Astrocyte of the cerebellum (primary cell): ENCODE measurements around the gene AMH.

ENCODE experiments used
- DNase-seq: peaks from one replicate; pipeline ENCODE4 v3.0.0-alpha.2; 2011; ENCODE audit warnings: low read depth
- H3K4me3 ChIP-seq: 2 replicates; pipeline ENCODE4 v1.5.1; 2011; ENCODE audit warnings: mild to moderate bottlenecking, low read depth, low read length, moderate library complexity
- in situ Hi-C: cut with HindIII; loops from 2 replicates; pipeline ENCODE4 v1.10.0; 2017; ENCODE audit warnings: low sequenced_read_pairs
- TF ChIP-seq, protein P1 (sequence below): IDR thresholded peaks from 2 replicates; pipeline ENCODE4 v1.5.1; 2012; ENCODE audit warnings: low read length, low read depth, moderate library complexity, mild to moderate bottlenecking; ENCODE audit errors: missing control alignments

AMH gene

DNA sequence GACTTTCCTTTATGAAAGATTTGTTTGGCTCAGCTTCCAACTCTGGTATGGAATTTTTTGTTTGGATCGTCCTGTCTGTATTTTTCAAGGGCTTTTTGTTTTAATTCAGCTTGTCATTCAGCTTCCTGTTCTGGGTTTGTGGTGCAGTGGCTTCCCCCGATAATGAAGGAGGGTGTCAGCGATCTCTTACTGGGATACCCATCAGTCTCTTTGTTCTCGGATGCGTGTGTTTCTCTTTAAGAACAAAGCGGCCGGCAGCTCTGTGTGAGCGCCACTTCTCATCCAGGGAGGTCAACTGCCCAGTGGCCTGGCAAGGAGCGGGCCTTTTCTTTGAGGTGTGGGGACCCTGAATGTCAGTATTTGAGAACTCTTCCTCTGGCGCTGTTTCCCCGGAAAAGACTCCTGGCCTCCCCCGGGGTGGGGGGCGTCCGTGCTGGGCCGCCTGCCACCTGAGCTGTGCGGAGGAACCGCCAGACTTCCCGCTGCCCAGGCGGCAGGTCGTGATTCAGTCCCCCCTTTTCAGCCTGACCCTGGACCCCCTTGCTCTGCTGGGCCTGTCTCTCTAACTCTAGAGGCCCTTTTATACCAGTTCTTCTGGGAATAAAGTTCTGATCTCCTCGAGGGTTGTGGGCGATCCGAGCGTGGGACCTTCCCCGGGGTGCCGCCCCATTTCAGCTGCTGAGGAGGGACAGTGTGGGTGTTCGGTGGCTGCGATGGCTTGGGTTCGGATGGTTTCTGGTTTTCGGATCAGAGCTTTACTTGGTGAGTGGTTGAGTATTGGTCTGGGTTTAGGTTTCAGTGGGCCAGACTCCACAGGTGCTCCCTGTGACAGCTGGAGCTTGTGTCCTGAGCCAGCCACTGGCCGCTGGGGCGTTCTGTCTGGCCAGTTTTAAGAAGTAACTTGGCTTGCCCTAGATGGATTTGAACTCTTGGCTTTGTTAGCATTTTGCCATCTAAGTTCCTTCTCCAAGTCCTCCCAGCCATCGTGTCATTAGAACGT, 9.1 kb upstream of the AMH start:
- peak; percentile 34 for DNase-seq
- in situ Hi-C loops, result loop anchor here (5.0 kb wide), 2 partner anchors 53 to 87 kb away; partner anchors contain the start of genes LSM7 and SPPL2B
- TF ChIP-seq, protein P1, sequence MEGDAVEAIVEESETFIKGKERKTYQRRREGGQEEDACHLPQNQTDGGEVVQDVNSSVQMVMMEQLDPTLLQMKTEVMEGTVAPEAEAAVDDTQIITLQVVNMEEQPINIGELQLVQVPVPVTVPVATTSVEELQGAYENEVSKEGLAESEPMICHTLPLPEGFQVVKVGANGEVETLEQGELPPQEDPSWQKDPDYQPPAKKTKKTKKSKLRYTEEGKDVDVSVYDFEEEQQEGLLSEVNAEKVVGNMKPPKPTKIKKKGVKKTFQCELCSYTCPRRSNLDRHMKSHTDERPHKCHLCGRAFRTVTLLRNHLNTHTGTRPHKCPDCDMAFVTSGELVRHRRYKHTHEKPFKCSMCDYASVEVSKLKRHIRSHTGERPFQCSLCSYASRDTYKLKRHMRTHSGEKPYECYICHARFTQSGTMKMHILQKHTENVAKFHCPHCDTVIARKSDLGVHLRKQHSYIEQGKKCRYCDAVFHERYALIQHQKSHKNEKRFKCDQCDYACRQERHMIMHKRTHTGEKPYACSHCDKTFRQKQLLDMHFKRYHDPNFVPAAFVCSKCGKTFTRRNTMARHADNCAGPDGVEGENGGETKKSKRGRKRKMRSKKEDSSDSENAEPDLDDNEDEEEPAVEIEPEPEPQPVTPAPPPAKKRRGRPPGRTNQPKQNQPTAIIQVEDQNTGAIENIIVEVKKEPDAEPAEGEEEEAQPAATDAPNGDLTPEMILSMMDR, result no peak
- H3K4me3 ChIP-seq, result peak overlapping the region; percentile 51

DNA sequence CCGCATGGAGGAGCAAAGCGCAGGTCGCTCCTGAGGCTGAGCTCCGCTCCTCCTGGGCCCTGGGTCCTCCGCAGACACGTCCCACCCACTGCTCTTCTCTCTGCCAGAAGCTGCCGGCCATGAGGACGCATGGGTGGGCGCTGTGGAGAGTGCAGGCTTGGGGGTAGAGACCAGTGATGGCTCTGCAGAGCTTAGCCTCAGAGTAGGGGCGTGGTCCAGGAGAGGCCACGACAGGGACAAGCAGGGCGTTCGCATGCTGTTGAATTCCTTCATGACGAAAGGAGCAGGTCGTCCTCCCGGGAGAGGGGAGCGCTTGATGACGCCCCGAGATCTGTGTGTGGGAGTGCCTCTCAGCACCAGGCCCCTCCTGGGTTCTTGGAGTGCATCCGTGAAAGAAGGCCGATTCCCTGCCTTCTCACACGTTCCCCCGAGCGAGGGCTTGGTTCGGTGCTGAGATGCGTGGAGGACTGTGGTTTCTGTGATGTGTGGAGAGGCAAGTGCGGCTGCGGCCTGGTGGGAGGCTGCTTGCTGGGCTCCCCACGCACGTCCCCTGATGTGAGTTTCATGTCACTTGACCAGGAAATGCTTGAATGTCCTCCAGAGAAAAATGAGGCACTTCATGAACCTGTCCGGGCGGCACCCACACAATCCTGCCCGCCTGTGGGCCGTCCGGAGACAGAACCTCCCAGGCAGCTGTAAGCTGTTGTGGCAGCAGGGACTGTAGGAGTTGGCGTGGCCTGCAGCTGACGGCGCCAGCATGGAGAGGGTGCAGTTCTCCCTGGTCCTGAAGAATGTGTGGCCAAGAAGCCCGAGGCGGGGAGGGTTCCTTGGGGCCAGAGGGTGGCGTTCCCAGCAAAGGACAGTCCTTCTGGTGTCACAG, 8.0 kb upstream of the AMH start:
- TF ChIP-seq, protein P1, result no peak
- in situ Hi-C loops, result no loop called here
- no peak overlapping the region for H3K4me3 ChIP-seq
- no peak for DNase-seq

DNA sequence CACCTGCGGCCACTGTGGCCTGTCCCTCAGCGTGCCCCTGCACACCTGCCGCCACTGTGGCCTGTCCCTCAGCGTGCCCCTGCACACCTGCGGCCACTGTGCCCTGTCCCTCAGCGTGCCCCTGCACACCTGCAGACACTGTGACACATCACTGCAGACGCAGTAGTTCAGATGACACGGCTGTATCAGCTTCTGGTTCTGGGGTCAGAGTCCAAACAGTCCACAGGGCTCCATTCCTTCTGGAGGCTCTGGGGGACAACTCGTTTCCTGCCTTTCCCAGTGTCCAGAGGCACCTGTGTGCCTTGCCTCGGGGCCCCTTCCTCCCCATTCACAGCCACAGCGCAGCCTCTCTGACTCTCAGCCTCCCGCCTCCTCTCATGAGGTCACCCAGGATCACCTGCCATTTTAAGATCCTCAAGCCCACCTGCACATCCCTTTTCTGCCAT, 7.0 kb upstream of the AMH start:
- no peak overlapping the region for H3K4me3 ChIP-seq
- no peak for DNase-seq
- in situ Hi-C loops, result no loop called here
- TF ChIP-seq, protein P1, result no peak

DNA sequence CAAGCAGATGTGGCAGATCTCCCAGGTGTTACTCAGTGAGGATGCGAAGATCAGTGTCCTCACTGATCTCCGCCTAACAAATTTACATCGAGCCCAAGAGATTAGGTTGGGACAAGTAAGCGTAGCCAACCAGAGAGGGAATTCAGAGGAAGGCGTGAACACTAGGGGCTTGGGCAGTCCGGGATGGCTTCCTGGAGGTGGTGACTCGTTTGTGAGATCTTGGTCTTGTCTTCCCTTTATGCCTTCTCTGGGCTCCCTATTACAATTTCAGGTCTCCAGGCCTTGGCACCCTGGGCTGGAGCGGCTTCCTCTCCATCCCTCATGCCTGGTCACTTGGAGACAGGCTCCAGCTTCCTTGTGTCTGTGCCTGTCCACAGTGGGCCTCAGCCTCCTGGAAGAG, 6.3 kb upstream of the AMH start:
- DNase-seq, result no peak
- no peak overlapping the region for H3K4me3 ChIP-seq
- TF ChIP-seq, protein P1, result no peak
- in situ Hi-C loops, result no loop called here

DNA sequence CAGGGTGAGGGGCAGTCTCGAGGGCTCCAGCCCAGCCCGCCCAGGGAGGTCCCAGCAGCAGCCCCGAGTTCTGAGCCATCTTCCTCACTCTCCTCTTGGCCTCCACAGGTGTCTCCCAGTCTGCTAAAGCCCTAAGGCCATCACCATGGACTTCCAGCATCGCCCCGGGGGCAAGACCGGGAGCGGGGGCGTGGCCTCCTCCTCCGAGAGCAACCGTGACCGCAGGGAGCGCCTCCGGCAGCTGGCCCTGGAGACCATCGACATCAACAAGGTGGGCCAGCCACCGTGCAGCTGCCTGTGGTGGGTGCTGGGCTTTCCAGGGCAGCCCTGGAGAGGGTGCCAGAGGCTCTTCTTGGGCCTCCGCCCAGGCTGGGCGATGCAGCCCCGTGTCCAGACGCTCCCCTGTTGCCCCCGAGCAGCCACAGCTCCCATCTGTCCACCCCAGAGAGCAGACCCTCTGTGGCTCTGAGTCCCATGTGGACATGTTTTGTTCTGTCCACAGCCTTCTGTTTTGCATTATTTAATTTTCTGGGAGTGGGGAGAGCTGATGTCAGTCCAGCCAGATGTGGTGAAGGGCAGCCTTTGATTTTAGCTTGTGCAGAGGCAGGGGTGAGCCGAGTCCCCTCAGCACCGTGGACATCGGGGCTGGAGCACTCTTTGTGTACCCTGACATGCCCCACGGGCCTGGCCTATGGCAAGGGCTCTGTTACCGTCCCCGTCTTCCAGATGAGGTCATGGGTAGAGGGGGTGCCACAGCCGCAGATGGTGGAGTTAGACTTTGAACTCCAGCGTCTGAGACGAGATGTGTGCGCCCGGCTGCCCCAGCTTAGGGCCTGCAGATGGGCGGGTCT, 5.6 kb upstream of the AMH start:
- TF ChIP-seq, protein P1, result no peak
- in situ Hi-C loops, result no loop called here
- no peak overlapping the region for H3K4me3 ChIP-seq
- DNase-seq, result no peak

DNA sequence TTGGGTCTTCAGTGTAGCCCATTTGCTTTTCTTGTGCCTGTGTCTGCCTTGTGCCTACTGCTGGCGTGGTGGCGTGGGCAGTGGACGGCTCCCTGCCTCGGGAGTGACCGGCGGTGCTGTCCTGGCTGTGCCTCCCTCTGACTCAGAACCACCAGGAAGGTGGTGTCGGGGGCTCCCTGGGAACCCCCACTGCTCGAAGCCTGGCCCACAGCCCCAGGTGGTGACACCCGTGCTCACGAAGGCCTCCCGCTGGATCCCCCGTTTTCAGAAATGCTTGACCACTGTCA, 5.1 kb upstream of the AMH start:
- no peak overlapping the region for H3K4me3 ChIP-seq
- TF ChIP-seq, protein P1, result no peak
- DNase-seq, result no peak
- in situ Hi-C loops, result no loop called here
